Central memory CD8-positive, alpha-beta T cell (primary cell): Measurements from ENCODE around the gene HAGHL.
A peak's percentile ranks its signal among the peaks of the same experiment; 100 is the strongest.
"Not testable (repeated sequence)": the region's sequence is repeated elsewhere in the genome, so short reads cannot be mapped to it uniquely, and the experiment has no call there.

ENCODE experiments used
- ATAC-seq: fragments of 150-1000 bp; cut with Tn5 transposase; replicated peaks from 2 replicates; pipeline ENCODE4 v1.10.0; 2022; ENCODE audit warnings: mild to moderate bottlenecking, moderate FRiP score, moderate number of reproducible peaks; ENCODE audit not compliant: poor library complexity, severe bottlenecking; ENCODE audit errors: extremely low read depth
- DNase-seq, 2 donors: peaks; one replicate each; pipeline ENCODE4 v3.0.0; 2021; ENCODE audit warnings: low spot score in 2 of 2
- H3K27ac Mint-ChIP-seq: one replicate; pipeline ENCODE4 v1.8.0; 2022; ENCODE audit warnings: low read depth, mild to moderate bottlenecking, moderate library complexity, mixed read lengths
- H3K27me3 Mint-ChIP-seq: one replicate; pipeline ENCODE4 v1.8.0; 2022; ENCODE audit warnings: mixed read lengths
- H3K36me3 Mint-ChIP-seq: one replicate; pipeline ENCODE4 v1.8.0; 2022; ENCODE audit warnings: mild to moderate bottlenecking, moderate library complexity, mixed read lengths; ENCODE audit not compliant: insufficient read depth
- H3K4me1 Mint-ChIP-seq: one replicate; pipeline ENCODE4 v1.8.0; 2022; ENCODE audit warnings: mixed read lengths
- H3K4me3 Mint-ChIP-seq: one replicate; pipeline ENCODE4 v1.8.0; 2022; ENCODE audit warnings: mild to moderate bottlenecking, moderate library complexity, mixed read lengths
- H3K9me3 Mint-ChIP-seq: one replicate; pipeline ENCODE4 v1.8.0; 2022; ENCODE audit warnings: mixed read lengths

The HAGHL gene

DNA sequence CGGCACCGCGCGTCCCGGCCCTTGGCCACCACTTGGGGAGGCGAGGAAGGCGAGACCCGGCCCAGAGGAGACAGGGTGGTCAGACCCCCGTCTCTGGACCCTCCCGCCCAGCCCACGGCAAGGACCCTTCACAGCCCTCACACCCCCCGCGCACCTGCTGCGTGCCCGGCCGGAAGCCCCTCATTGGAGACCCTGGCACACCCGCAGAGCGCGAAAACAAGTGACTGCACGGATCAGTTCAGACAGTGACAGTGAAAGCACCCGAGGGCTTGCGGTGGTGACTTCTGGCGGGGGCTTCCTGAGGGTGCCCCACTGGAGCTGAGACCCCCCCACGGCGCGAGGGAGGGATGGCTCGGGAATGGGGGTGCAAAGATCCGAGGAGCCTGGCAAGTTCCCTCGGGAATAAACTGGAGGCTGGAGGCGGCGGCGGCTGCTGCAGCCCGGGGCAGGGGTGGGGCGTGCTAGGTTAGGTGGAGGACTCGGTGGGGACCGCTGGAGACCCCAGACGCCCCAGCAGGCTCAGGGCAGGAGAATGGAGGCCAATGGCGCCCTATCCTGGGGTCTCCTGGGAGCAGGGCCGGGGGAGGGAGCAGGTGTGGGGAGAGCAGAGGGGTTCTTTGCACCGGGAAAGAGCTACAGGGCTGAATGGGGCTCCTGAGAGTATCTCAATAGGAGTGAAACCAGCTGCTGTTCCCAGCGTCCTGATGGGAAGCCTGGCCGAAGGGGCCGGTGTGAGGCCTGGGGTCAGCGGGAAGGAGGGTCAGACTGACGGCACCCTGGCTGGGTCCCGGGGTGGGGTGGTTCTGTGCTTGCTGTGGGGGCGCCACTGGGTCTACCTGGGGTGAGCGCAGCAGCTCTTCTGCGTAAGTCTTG, 20.5 kb upstream of the HAGHL start:
- Mint-ChIP-seq H3K36me3 (peaks cover 4% of the 10 kb centered on the region), H3K27ac (no peak overlapping the region), H3K27me3 (peaks cover 52% of the 10 kb centered on the region), H3K4me3 (no peak overlapping the region), H3K9me3 (no peaks in the 10 kb centered on the region), H3K4me1 (no peaks in the 10 kb centered on the region)
- ATAC-seq: no peak
- no peak for DNase-seq

DNA sequence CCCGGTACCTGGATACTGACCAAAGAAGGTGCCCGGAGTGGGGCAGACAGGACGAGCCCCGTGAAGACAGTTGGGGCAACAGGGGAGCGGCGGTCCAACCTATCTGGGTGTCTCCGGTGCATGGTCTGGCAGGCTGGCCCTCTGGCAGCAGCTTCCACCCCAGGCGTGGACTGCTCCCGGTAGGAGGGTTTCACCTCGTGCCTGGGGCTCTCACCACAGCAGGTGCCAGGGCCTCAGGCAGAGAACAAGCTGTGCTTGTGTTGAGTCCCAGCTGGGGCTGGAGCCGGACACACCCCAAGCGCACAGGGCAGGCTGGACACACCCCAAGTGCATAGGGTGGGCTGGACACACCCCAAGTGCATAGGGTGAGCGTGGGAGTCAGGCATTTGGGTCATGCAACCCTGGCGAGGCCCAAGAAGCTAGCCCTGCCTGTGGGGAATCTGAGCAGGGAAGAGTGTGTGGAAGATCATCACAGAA, 19.8 kb upstream of the HAGHL start:
- no peak overlapping the region for H3K27ac Mint-ChIP-seq
- H3K27me3 Mint-ChIP-seq: peaks cover 48% of the 10 kb centered on the region
- no peaks in the 10 kb centered on the region for H3K4me1 Mint-ChIP-seq
- H3K36me3 Mint-ChIP-seq: peaks cover 4% of the 10 kb centered on the region
- DNase-seq (no peak), ATAC-seq (no peak)
- no peak overlapping the region for H3K4me3 Mint-ChIP-seq
- no peaks in the 10 kb centered on the region for H3K9me3 Mint-ChIP-seq

DNA sequence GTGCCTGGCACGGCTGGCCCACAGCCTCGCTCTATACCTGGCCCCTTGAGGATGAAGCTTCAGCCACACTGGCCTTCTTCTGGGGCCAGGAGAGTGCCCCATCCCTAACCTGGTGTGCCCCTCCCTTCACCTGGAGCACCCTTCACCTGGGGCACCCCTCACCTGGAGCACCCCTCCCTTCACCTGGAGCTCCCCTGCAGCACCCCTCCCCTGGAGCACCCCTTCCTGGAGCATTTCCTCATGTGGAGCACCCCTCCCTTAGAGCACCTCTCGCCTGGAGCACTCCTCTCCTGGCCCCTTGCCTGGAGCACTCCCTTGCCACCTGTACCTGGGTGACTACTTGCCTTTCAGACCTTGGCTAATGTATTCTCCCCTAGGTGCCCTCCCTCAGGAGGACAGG, 18.9 kb upstream of the HAGHL start:
- Mint-ChIP-seq H3K4me3 (peak overlapping the region; percentile 5), H3K27me3 (peaks cover 39% of the 10 kb centered on the region), H3K9me3 (no peaks in the 10 kb centered on the region), H3K4me1 (no peaks in the 10 kb centered on the region), H3K27ac (no peak overlapping the region), H3K36me3 (peaks cover 1% of the 10 kb centered on the region)
- DNase-seq (no peak), ATAC-seq (no peak)

DNA sequence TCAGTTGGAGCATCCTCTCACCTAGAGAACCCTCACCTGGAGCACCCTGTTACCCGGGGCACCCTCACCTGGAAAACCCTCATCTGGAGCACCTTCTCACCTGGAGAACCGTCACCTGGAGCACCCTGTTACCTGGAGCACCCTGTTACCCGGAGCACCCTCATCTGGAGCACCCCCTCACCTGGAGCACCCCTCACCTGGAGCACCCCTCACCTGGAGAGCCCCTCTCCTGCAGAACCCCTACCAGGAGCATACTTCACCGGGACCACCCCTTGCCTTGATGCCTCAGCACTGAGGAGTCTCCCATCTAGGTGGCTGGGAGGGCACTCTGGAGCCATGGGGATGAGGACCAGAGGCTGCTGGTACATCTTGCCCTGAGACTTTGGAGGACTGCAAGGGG, 17.9 kb upstream of the HAGHL start:
- H3K4me3 Mint-ChIP-seq: no peak overlapping the region
- peaks cover 36% of the 10 kb centered on the region for H3K27me3 Mint-ChIP-seq
- DNase-seq (no peak), ATAC-seq (no peak)
- H3K9me3 Mint-ChIP-seq: no peaks in the 10 kb centered on the region
- H3K4me1 Mint-ChIP-seq: no peaks in the 10 kb centered on the region
- H3K36me3 Mint-ChIP-seq: peaks cover 1% of the 10 kb centered on the region
- no peak overlapping the region for H3K27ac Mint-ChIP-seq

DNA sequence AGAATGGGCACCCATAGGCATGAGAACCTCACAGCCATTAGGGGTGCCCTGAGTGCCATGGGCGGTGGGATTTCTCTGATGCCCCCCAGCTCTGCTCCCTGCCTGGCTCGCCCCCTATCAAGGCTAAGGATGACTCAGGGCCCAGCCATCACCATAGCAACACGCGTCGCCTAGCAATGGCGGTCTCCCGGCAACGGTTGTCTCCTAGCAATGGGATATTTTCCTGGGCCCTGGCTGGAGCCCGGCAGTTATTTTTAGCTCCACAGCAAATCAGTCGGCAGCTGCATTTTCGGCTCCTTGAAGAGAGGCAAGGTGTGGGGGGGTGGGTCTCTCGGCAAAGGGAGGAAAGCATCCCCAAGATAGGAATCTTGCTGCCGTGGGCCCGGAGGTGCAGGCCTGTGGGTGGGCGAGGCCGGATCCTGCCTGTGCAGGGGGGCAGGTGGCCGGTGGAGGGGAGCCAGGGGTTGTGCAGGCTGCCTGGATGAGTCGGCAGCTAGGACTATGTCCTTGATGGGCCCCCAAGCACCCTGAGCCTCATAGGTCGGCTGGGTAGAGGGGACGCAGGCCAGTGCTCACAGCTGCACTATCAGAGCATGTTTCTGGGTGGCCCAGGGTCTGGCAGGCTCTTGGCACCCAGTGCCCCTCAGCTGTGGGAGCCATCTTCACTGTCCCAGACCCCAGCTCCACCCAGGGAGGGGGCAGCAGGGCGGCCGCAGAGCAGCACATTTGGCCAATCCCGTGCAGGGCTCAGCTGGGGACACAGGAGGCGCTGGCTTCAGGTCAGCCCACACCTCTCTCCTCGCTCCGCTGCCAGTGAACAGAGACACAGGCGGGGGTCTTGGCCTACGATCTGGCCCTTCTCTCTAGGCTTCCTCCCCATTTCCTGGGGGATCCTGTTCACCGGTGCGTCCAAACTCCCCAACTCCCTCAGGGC, 17.1 kb upstream of the HAGHL start:
- Mint-ChIP-seq H3K36me3 (no peaks in the 10 kb centered on the region), H3K27me3 (peaks cover 36% of the 10 kb centered on the region), H3K4me1 (no peaks in the 10 kb centered on the region), H3K9me3 (no peaks in the 10 kb centered on the region), H3K4me3 (no peak overlapping the region), H3K27ac (no peak overlapping the region)
- no peak for DNase-seq
- no peak for ATAC-seq

DNA sequence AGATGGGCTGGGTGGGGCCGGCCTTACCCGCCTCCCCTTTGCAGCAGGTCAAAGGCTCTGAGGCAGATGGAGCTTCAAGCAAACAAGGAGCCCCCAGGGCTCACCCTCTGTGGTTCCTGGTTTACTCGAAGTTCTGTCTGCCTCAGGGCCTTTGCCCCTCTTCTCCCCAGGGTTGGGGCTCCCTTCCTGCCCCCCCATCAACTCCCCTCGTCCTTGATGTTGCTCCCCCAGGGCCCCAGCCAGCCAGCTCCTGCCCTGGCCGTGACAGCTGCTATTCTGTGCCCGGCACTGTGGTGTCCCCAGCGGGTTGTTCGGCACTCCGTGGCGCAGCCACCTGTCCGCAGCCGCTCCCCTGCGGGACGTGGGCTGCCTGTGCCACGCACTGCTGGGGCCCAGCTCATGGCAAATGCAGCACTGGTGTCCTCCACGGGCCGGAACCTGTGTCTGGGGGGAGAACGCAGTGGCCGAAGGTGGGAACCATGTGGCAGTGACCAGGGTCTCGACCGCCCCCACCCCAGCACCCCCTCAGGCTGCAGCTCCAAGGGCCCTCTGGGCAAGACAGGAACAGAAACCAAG, 16.3 kb upstream of the HAGHL start:
- no peak for ATAC-seq
- Mint-ChIP-seq H3K36me3 (no peaks in the 10 kb centered on the region), H3K27ac (no peak overlapping the region), H3K27me3 (peaks cover 36% of the 10 kb centered on the region), H3K4me3 (no peak overlapping the region), H3K4me1 (no peaks in the 10 kb centered on the region), H3K9me3 (no peaks in the 10 kb centered on the region)
- DNase-seq: no peak

DNA sequence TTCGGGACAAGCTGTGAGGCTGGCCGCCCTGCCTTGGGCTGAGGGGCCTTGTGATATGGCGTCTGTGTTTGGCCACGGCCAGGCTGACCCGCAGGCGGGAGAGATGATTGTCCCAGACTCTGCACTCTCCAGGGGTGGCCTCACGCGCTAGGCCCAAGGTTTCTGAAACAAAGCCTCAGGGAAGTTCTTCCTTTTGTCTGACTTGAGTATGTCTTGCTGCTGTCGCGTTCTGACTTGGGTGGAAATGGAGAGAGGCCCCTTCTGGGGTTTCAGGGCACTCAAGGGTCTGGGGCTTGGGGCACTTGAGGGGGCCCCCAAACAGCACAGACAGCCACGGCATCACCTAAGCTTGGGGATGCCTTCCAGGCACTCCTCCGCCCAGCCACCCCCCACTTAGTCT, 15.8 kb upstream of the HAGHL start:
- Mint-ChIP-seq H3K27ac (no peak overlapping the region), H3K36me3 (no peaks in the 10 kb centered on the region), H3K4me1 (peaks cover 2% of the 10 kb centered on the region), H3K4me3 (no peak overlapping the region), H3K27me3 (peaks cover 36% of the 10 kb centered on the region), H3K9me3 (no peaks in the 10 kb centered on the region)
- no peak for DNase-seq
- ATAC-seq: no peak

DNA sequence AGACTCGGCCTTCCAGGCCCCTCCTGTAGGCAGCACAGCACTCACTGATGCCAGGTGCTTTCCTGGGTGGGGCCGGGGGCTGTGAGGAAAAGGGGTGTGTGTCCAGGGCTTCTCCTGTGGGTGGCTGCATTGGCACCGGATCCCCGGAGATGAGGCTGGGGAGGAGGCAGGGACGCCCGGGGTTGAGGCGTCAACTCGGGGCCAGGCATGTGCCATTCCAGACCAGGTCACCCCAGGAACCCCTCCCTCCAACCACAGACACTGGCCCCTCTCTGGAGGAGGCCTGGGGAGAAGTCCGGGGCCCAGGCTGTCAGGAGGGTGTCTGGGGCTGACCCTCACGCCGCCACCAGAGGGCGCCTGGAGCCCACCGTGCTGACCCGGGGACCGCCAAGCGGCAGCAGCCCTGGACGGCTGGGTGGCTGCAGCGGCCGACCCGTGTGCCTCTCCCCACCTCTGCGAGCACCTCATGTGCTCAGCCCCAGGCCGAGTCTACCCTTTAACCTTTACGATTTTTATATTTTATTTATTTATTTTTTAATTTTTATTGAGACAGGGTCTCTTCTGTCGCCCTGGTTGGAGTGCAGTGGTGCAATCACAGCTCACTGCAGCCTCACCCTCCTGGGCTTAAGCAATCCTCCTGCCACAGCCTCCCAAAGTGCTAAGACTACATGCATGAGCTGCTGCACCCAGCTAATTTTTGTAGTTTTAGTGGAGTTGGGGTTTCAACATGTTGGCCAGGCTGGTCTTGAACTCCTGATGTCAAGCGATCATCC, 15.2 kb upstream of the HAGHL start:
- DNase-seq (peak; percentile 66 to 74), ATAC-seq (peak; percentile 52)
- peaks cover 7% of the 10 kb centered on the region for H3K4me1 Mint-ChIP-seq
- no peak overlapping the region for H3K27ac Mint-ChIP-seq
- H3K36me3 Mint-ChIP-seq: no peaks in the 10 kb centered on the region
- H3K27me3 Mint-ChIP-seq: peaks cover 31% of the 10 kb centered on the region
- H3K9me3 Mint-ChIP-seq: no peaks in the 10 kb centered on the region
- H3K4me3 Mint-ChIP-seq: no peak overlapping the region

DNA sequence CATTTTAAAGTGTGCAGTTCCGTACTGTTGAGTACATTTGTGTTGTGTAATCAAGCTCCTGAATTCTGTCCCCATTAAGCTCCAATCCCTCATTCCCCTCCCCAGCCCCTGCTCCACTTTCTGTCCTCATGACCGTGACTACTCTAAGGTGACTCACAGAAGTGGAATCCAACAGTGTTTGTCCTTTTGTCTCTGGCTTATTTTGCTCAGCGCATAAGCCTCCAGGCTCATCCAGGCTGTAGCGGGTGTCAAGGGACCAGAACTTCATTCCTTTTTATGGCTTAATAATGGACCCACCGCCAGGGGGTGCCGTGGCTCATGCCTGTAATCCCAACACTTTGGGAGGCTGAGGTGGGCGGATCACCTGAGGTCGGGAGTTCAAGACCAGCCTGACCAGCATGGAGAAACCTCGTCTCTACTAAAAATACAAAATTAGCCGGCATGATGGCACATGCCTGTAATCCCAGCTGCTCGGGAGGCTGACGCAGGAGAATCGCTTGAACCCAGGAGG, 14.1 kb upstream of the HAGHL start:
- H3K27me3 Mint-ChIP-seq: peaks cover 23% of the 10 kb centered on the region
- H3K9me3 Mint-ChIP-seq, H3K36me3 Mint-ChIP-seq, H3K4me3 Mint-ChIP-seq, ATAC-seq, H3K4me1 Mint-ChIP-seq, H3K27ac Mint-ChIP-seq, DNase-seq: not testable (repeated sequence)

DNA sequence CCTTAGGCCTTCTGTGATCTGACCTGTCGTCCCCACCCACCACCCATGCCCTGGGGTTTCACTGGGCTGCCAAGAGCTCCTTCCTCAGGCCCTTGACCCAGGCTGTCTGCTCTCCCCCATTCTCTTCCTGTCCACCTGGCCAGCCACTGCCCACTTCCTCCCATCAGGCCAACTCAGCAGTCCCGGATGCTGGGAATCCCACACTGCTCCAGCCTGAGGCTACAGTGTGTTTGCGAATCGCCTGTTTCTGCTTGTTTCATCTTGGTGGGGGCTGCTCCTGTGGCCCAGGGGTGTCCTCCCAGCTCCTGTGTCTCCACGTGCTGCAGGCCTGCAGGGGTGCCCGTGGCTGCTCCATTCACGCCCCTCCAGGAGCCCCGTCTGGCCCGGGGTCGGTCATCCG, 12.8 kb upstream of the HAGHL start:
- no peak for ATAC-seq
- peaks cover 10% of the 10 kb centered on the region for H3K27me3 Mint-ChIP-seq
- H3K9me3 Mint-ChIP-seq: no peaks in the 10 kb centered on the region
- no peaks in the 10 kb centered on the region for H3K36me3 Mint-ChIP-seq
- no peak overlapping the region for H3K27ac Mint-ChIP-seq
- H3K4me3 Mint-ChIP-seq: no peak overlapping the region
- H3K4me1 Mint-ChIP-seq: peaks cover 12% of the 10 kb centered on the region
- DNase-seq: no peak

DNA sequence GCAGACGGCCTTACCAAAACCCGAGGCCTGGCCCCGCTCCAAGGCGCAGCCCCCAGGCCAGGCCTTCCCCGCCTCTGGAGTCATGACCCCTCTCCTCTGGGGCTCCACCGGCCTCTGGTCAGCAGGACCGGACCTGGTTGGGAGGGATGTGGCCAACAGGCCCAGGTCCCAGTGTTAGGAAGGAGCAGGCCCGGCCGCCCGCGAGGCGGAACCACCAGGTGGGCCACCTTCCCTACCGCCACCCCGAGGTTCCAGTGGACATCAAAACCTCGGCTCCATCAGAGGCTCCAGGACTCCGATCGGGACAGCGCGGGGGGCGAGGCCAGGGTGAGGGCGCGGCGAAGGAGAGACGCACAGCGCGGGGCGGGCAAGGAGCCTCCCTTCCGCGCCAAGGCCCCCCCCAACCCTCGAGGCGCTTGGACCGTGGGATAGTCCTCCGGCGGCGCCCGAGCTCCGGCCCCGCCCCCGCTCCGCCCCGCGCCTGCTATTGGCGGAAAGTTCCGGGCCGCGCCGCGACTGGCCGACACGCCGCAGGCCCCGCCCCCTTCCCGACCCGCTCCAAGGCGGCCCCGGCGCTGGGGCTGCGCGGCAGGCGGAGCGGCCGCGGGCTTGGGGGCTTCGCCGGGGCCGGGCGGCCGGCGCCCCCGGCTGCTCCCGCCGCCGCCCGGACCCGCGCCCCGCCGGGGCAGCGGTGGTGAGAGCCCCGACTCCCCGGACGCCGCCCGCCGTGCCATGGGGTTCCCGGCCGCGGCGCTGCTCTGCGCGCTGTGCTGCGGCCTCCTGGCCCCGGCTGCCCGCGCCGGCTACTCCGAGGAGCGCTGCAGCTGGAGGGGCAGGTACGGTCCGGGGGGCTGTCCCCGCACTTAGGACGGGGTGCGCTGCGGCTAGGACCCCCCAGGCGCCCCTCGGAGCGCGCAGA, 12.1 kb upstream of the HAGHL start, which contains the start of gene METRN:
METRN (plus strand) TSS at position 561 of the 919 bp plus-strand sequence; CDS start at position 733, 172 bp downstream.
- Mint-ChIP-seq H3K27me3 (peaks cover 3% of the 10 kb centered on the region), H3K9me3 (no peaks in the 10 kb centered on the region), H3K27ac (no peak within 1 kb of the TSS), H3K4me3 (peak within 1 kb of the TSS; percentile 71), H3K36me3 (no peaks in the 10 kb centered on the region), H3K4me1 (peaks cover 19% of the 10 kb centered on the region)
- DNase-seq: peak; percentile 73 to 76
- peak; percentile 88 for ATAC-seq
